NCI-H2196 (cell line): ENCODE results near the gene CCDC158.
"Not testable (repeated sequence)": the region's sequence is repeated elsewhere in the genome, so short reads cannot be mapped to it uniquely, and the experiment has no call there.

Source experiments
- DNase-seq: peaks from one replicate; lab custom pipeline; 2025; ENCODE audit not compliant: unreplicated experiment; lab: John Stamatoyannopoulos, UW

Gene CCDC158

DNA sequence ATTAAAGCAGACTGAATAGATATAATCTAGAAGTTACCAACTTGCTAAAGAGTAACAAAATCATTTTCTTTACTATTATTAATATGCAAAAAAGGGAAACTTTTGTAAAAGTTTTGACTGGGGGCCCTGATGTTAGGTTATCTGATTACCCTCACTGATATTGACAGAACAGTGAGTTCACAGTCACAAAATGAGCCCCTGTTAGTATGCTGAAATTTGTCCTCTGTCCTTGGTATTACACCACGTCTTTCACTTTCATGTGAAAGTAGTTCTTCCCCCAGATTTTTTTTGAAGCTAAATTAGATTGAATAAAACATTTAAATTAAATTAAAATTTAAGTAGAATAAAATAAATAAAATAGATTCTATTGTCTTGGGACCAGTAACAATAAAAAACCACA lies 108.5 kb downstream of the CCDC158 start:
- no peak for DNase-seq

DNA sequence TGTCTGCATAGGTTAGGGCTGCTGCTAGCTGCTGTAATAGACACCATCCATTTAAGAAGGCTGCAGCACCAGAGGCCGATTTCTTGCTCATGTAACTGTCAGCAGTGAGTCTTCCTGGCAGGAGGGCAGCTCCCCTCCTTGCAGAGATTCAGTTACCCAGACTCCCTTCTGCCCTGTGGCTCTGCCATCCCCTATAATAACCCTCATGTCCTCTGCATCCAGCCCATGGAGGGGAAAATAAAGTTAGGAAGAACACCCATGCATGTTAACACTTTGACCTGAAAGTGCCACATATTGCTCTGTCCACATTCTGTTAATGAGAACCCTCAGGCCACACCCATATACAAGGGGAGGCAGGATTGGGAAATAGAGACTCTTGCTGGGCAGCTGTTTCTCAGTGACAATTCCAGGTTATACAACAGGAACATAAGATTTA lies 109.0 kb downstream of the CCDC158 start:
- DNase-seq: no peak

DNA sequence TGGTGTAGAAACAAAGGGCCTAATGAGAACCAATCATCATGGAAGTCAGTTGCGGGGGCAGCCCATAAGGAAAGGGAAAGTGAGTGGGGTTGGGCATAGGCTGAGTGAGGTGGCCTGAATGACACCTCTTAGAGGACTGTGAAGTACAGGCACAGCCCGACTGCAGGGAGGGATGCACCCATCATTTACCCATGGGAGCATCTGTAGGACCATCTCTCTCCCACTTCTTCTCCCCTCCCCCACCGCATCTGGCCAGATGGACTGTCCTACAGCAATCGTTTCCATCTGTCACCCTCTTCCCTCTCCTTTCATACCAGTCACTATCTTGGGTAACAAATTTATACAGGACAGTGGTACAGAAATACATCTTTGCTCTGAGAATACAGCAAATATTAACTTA lies 110.3 kb downstream of the CCDC158 start:
- no peak for DNase-seq

DNA sequence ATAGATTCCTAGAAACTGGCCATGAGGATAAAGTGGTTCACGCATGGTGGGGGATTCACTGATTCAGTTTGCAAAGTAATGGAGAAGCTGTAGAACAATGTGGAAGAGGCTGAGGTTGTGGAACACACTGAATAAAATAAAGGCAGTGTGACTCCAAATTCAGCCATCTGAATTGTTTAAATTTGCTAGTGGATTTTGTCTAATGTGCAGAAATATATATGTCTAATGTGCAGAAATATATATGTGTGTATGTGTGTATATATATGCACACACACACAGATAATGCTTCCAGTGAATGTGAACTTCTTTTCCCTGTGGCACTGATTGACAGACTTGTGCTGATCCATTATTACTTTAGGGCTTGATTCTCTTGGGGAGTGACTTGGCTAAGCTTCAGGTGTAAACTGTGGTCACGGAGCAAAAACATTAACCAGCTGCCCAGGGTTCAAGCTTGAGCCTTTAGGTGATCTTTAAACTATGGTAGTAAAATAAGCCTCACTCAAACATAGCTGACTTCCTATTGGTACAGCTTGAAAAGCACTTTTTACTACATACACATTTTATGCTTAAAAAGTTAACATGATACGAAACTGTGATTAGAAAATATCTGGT lies 110.9 kb downstream of the CCDC158 start:
- DNase-seq: no peak

DNA sequence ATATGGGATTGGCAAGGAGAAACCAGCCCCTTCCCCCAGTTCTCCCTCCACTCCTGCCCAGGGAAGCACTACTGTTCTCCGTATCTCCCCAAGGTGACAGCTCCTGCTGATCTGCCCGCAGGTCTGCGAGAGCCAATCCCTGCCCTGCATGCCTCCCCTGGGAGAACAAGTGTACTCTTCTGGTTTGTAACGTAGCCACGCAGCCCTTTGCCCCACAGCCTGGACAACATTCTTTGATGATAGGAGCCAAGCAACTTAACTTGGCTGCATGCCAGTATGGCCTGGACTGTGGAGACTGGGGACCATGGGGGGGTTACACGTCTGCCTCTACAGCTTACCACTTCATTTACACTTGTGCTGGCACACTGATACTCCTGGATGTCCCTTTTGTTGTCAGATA lies 112.4 kb downstream of the CCDC158 start:
- DNase-seq: no peak

DNA sequence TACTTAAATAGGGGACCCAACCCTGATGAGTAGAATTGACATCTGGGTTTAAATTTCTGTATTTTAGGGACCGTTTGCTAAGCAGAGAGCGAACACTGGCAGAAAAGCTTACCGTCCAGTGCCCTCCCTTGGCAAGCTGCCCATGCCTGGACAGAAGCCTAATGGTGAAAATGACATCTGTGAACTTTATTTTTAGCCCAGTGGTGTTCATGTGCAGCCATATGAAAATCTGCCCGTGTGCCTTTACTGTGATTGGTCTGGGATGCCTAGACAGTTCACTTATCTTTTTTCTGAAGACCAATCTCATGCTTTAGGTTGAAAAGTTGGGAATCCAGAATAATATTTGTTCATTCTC lies 113.3 kb downstream of the CCDC158 start:
- DNase-seq: no peak

DNA sequence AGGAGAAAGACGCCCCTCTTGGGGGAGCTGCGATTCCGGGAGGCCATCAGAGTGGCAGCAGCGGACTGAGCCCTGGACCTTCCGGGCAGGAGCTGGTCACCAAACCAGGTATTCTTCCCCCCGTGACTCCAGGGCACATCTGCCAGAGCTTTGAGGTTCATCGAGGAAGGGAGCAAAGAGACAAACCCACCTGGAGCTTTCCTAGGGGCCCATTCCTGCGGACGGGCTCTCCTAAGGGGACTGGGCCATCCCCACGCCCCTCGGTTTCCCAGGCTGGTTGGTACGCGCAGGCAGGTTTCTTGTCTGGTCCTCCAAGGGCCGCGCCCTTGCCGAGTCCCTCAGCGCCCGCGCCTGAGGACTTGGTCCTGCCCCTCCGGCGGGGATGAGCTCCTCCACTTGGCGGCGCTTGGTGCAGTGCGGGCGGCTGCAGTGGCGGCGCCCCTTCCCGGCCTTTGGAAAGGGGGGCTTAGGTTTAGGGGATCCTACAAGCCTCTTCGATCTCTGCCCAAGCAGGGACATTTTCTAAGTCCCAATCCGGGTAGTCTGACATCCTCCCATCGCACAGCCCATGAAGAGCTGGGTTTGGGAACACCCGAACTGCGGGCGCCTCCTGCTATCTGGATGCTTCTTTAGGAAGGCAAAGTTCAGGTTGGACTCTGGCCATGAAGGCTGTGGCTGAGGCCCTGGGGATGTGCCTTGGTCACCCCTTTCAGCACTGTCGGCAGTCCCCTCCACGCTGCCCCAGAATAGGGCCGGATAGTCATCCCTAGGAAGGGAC lies 113.9 kb downstream of the CCDC158 start:
- peak; percentile 2 for DNase-seq

DNA sequence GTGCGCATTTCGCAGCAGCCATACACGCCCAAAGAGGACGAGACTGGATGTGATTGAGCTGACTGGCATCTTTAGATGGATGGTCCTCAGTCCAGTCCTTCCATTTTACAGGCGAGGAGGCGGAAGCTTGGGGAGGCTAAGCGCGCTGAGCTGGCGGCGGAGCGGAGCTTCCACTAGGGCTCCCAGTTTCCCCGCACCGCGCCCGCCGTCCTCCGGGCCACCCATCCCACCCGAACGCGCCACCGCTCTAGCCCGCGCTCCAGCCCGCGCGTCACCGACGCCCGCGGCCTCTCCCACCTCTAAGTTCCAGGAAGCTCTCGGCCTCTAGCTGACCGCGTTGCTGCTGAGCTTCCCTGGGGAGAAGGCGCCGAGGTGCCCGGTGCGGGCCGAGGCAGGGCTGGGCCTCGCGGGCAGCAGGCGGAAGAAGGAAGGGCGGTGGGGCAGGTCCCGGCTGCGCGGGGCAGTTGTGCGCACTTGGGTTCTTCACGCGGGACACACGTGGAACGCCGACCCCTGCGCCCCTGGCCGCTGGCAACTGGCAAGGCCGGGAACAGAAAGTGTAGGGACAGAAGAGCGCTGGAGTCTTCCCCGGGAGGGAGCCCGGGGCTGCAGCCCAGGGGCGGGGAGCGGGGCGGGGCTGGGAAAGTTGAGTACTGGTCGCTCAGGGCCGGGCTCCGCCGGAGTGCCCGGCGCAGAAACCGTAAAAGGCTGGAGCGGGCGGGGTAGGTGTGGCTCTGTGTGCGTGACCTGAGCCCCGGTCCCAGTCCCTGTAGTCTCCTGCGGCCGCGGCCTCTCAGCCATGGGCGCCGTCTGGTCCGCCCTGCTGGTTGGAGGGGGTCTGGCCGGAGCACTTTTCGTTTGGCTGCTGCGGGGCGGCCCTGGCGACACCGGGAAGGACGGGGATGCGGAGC lies 114.7 kb downstream of the CCDC158 start, which contains the start of gene STBD1:
Gene STBD1, plus strand, starts transcription at position 763 of the 911 bp plus-strand sequence. Its CDS starts 37 bp downstream, at position 800.
- peak; percentile 19 for DNase-seq

DNA sequence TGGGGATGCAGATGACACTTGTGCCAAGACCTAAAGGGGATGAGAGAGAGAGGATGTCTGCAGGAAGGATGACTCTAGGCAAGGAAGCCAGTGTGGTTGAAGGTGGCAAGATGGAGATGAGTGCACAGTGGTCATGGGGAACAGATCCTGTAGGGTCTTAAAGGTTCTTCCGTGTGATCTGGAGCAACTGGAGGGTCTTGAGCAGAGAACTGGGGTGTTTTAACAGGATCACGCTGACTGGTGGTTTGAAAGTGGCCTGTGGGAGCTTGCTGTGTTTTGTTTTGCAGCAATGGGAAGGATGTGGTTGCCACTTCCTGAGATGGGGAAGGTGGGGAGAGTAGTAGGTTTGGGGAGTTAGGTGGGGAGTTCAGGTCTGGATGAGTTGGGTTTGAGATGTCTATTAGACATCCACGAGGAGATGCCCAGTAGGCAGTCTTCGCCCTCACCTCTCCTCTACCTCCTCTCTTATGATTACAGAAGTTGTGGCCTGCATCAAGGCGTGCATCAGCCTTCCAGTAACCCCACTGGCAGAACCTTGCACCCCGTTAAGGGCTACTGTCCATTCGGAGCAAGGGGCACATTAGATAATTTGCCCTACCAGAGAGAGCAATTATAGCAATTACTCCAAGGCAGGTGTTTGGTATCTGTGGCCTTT lies 115.8 kb downstream of the CCDC158 start:
- no peak for DNase-seq

DNA sequence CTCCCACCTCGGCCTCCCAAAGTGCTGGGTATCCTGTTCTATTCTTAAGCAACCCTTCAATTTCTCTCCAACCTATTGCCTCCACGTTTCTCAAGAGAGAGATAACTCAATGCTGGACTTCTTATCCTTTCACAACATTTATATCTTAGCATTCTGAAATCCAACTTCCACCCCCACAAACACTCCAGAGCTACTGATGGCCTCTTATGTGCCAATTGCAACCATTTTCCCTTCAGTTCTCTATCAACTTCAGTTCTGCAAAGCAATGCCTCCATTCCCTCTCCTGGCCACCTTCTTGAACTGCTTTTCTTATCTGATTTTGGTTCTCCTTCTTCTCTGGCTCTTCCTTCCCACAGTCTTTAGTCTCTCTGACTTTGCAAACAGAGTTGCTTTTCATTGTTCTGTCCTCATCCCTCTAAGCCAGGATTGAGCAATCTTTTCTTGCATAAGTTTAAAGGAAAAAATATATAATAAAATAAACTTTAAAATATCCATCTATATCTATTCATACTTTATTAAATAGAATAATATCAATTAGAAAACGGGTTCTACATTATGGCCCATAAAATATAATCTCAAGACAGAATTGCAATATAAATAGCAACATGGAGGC lies 118.0 kb downstream of the CCDC158 start:
- no peak for DNase-seq

DNA sequence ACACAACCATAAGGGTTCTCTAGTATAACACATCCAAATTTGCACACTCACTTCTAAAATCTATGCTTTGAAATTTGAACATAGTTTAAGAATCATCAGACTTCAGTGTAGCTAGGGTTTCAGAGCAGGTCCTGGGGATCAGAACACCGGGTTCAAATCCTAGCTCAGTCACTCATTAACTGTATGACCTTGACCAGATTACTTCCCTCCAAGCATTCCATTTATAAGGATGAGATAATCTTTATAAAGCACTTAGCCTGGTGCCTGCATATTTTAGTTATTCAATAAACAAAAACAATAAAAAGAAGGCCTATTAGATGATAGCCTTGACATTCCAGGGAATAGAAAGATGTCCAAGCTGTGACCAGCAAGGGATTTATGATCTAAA lies 119.2 kb downstream of the CCDC158 start:
- DNase-seq: no peak

DNA sequence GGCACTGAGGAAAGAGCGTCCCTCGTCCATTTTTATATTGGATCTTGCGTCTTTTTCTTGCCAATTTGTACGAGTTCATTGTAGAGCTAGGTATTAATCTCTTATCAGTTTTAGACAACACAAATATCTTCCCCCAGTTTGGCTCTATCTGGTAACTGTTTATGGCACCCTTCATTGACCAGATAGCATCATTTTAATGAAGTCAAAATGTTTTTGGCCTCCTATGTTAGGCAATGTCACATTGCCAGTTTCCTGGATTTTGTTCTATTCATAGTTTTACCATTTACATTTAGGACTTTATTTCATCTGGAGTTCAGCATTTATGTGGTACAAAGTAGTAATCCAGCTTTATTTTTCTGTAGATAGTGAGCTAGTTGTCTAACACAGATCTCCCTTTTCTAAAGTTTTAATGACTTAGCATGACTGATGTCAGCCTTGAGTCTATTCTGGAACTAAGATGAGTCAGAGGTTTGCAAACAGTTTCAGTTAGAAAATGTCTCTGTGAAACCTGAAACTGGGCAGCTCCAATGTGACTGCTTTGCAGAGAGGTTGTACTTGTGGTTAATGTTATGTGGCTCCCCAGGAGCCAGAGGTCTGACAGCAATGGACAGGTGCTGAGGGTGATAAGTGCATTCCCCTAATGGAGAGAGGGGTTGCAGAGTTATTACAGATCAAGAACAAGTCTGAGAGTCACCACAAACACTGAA lies 119.7 kb downstream of the CCDC158 start:
- peak; percentile 44 for DNase-seq

DNA sequence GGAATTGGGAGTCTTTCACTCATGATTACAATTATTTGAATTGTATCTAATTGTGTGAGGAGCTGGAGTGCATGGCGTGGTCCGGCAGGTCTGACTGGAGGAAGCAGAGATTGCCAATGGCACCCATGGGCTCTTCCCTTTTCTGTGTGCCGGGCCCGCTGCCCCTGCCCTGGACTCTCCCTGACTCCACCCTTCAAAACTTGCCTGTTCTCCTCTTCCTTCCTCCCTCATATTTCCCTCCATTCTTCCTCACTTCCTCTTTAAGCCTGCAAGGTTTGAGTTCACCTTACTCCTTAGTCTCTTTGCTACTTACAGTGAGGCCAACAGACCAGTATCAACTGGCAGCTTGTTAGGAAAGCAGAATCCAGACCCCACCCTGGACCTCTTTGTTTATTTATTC lies 120.9 kb downstream of the CCDC158 start:
- no peak for DNase-seq

DNA sequence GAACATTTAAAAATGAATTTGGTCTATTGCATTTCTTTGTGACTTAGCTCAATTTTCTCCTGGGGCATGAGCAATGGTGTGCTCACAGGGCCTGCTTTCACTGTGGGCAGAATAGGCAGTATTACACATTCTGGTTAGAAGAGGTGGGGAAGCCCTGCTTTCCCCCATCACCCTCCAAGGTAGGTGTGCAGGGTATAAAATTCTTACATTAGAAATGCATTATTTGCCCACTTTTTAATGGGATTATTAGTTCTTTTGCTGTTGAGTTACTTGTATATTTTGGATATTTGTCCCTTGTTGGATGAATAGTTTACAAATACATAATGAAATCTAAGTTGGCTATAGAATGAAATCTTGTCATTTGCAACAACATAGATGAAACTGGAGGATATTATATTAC lies 122.7 kb downstream of the CCDC158 start:
- no peak for DNase-seq

DNA sequence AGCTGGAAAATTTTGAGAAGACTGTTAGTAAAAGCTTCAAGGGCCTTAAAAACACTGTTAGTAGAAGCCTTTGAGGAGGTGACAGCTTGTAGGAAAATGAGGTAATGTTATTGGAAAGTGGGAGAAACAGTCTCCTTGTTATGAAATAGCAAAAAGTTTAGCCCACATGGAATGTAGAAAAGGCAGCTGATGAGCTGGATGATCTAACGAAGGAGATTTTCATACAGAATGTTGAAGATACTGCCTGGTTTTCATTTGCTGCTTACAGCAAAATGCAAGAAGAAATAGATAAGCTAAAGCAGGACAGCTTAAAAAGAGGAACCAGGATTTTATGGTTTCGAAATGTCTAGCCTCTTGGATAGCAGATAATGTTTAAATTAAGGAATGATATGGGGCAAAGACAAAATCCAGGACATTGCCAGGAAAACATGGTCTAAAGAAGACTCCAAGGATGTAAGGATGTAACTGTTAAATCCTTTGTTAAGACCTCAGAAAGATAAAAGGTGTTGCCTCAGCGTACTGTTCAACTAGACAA lies 124.6 kb downstream of the CCDC158 start:
- DNase-seq: no peak

DNA sequence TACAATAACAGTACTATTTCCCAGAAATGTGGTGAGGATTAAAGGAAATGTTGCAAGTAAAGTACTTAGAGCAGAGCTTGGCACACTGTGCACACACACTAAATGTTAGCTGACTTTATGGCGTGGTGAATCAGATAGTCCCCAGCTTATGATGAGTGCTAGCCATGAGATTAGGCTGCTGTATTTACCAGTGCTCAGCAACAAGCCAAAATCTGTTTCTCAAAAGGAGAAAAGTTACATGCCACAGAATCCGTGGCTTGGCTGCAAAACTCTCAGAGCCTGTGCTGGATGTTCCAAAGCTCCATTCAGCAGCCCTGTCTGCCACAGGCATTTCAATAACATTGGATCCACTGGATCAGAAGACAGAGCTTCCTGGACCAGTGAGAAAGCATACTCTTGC lies 127.2 kb downstream of the CCDC158 start:
- DNase-seq: no peak

DNA sequence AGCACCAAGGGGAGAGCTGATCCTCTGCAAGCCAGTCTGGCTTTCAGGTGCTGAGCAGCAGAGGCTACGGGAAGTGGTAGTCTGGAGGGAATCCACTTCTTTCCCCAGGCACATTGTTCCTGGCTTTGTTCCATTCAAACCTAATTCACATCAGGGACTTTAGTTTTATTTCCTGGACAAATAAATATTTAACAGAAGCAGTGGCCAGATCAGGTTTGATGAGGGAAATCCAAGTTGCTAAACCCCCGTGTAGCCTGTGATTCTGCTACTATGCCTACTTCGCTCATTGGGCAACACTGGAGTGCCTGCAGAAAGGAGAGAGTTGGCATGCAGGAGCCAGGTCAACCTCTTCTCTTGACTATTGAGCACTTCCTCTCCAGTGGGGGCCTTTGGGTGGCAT lies 128.2 kb downstream of the CCDC158 start:
- no peak for DNase-seq

DNA sequence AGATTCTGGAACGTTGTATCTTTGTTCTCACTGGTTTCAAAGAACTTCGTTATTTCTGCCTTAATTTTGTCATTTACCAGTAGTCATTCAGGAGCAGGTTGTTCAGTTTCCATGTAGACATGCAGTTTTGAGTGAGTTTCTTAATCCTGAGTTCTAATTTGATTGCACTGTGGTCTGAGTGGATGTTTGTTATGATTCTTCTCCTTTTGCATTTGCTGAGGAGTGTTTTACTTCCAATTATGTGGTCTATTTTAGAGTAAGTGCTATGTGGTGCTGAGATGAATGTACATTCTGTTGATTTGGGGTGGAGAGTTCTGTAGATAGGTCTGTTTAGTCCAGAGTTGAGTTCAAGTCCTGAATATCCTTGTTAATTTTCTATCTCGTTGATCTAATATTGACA lies 133.1 kb downstream of the CCDC158 start:
- DNase-seq: not testable (repeated sequence)

DNA sequence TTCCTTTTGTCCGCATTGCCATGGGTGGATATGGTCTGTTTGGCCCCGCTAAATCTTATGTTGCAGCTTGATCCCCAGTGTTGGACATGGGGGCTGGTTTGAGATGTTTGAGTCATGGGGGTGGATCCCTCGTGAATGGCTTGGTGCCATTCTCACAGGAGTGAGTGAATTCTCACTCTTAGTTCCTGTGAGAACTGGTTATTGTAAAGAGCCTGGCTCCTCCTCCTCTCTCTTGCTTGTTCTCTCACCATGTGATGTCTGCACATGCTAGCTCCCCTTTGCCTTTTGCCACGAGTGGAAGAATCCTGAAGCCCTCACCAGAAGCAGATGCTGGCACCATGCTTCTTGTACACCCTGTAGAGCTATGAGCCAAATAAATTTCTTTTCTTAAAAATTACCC lies 137.0 kb downstream of the CCDC158 start:
- no peak for DNase-seq
